GM19397 (cell line): Measurements from ENCODE around the gene ZG16.
"Not testable (repeated sequence)": the region's sequence is repeated elsewhere in the genome, so short reads cannot be mapped to it uniquely, and the experiment has no call there.

Source experiments
- ATAC-seq: cut with Tn5 transposase; IDR thresholded peaks from one replicate; pipeline ENCODE4 v1.9.1; 2021; ENCODE audit warnings: mild to moderate bottlenecking, moderate library complexity; ENCODE audit not compliant: unreplicated experiment

The ZG16 gene, protein sequence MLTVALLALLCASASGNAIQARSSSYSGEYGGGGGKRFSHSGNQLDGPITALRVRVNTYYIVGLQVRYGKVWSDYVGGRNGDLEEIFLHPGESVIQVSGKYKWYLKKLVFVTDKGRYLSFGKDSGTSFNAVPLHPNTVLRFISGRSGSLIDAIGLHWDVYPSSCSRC

DNA sequence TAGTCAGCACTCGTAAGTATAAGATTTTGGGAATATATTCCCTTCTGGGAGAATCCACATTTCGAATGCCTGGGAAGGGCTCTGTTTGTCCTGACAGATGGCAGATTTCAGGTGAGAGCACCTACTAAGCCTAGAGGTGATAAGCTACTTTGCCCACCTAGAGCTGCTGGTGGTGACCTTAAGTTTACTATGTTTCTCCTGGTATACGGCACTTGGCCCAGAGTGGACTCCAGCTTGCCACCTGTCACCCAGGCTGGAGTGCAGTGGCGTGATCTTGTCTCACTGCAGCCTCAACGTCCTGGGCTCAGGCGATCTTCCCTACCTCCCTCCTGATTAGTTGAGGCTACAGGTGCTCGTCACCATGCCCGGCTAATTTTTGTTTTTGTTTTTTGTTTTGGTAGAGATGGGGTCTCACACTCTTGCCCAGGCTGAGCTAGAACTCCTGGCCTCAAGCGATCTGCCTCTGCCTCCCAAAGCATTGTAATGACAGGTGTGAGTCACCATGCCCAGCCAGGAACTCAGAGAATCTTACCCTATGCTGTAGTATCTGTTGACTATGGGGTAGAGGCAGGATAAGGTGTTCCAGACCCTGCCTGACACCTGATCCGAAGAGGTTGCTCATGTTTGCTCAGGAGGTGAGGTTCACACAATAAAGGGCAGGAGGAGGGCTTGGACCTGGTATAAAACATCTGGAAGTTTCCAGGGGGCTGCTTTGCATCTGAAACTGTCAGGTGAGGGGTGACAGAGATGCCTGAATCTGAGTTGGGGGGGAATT lies at the start of gene ZG16:
ZG16 (plus strand) TSS at position 681 of the 775 bp plus-strand sequence. CDS start 1,011 bp downstream, outside the sequence.
- no peak for ATAC-seq

GRCh38 chr16:29729116-29729521 lies 48.9 kb upstream of the ZG16 start:
- no peak for ATAC-seq

DNA sequence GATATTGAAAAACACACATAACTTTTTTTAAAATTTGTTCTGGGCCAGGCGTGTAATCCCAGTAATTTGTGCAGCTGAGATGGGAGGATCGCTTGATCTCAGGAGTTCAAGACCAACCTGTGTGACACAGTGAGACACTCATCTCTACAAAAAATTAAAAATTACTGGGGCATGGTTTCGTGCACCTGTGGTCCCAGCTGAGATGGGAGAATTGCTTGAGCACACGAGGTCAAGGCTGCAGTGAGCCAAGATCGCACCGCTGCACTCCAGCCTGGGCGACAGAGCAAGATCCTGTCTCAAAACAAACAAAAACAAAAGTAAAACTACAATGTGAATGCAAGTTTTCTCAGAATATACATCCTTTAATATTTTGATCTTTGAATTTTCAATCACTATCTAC lies 47.4 kb upstream of the ZG16 start:
- ATAC-seq, result no peak

DNA sequence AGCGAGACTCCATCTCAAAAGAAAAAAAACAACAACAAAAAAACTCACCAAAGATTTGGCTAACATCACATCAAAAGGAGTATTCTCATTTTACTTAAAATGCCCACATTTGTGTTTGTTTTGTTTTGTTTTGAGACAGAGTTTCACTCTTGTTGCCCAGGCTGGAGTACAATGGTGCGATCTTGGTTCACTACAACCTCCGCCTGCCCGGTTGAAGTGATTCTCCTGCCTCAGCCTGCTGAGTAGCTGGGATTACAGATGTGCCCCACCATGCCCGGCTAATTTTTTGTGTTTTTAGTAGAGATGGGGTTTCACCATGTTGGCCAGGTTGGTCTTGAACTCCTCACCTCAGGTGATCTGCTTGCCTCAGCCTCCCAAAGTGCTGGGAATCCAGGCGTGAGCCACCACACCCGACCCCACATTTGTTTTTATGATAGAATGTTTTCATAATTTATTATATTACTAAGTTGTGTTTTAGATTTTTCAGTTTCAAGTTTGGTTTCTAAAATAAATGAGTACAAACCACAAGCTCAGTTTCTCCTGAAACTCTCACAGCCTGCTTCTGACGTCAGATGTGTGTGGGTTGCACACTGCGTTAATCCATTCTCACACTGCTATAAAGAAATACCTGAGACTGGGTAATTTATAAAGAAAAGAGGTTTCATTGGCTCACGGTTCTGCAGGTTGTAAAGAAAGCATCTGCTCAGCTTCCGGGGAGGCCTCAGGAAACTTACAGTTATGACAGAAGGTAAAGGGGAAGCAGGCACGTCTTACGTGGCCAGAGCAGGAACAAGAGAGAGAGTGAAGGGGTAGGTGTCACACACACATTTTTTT lies 46.1 kb upstream of the ZG16 start:
- ATAC-seq, result not testable (repeated sequence)

DNA sequence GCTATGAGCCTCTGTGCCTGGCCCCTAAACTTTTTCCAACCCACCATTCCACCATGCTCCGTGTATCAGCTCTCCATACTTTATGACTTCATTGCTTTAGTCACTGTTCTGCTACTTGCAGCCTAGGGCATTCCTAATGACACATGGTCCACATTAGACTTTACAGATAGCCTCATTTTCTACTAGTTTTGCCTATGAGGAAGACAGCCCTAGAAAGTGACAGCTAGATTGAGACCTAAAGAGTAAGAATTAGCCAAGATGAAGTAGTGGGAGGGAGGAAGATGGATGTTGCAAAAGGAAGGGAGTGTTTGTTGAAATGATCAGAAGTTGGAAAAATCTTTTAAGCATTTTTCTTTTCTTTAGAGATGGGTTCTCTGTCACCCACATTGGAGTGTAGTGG lies 43.3 kb upstream of the ZG16 start:
- no peak for ATAC-seq

DNA sequence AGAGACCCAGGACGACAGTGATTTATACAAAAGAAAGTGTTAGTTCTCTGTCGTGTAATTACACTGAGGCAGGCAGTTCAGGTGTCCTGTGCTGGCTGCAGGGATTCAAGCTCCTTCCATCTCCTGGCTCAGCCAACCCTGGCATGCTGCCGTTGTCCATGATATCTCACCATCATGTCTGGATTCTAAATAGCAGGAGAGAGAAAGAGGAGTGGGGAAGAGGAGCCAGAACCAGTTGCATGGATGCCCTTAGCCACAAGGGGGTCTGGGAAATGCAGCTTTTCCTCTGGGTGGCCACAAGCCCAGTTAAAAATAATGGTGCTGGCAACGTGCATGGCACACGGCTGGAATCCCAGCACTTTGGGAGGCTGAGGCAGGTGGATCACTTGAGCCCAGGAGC lies 41.9 kb upstream of the ZG16 start:
- ATAC-seq, result no peak

DNA sequence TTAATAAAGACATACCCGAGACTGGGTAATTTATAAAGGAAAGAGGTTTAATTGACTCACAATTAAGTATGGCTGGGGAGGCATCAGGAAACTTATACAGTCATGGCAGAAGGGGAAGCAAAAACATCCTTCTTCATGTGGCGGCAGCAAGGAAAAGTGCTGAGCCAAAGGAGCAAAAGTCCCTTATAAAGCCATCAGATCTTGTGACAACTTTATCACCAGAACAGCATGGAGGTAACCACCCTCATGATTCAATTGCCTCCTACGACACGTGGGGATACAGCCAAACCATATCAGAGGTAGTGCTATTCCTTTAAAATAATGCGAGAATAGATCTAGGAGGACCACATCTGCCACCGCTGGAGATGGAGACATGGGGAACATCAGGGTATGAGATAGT lies 41.3 kb upstream of the ZG16 start:
- ATAC-seq, result no peak

GRCh38 chr16:29737713-29738112 lies 40.3 kb upstream of the ZG16 start:
- no peak for ATAC-seq

DNA sequence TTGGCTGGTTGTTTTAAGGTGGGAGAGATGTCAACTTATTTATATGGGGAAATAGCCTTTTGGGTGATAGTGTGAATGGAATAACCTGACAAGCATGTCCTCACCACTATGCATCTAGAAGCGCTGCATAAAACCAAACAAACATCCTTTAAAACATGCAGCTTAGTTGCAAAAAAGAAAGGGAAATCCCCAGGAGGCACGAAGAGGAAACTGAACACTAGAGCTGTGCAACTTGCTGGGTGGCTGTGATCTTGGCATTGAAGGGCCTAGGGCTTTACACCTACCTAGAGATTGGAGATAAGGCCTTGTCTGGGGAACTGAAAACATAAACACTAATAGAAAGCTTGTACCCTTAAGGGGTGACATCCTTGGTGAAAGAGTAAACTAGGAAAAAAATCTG lies 39.5 kb upstream of the ZG16 start:
- ATAC-seq, result no peak

GRCh38 chr16:29739927-29740629 lies 38.0 kb upstream of the ZG16 start:
- not testable (repeated sequence) for ATAC-seq

DNA sequence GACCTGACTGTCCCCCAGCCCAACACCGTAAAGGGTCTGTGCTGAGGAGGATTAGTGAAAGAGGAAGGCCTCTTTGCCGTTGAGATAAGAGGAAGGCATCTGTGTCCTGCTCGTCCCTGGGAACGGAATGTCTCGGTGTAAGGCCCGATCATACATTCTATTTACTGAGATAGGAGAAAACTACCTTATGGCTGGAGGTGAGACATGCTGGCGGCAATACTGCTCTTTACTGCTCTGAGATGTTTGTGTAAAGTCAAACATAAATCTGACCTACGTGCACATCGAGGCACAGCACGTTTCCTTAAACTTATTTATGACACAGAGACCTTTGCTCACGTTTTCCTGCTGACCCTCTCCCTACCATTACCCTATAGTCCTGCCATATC lies 37.4 kb upstream of the ZG16 start:
- not testable (repeated sequence) for ATAC-seq

DNA sequence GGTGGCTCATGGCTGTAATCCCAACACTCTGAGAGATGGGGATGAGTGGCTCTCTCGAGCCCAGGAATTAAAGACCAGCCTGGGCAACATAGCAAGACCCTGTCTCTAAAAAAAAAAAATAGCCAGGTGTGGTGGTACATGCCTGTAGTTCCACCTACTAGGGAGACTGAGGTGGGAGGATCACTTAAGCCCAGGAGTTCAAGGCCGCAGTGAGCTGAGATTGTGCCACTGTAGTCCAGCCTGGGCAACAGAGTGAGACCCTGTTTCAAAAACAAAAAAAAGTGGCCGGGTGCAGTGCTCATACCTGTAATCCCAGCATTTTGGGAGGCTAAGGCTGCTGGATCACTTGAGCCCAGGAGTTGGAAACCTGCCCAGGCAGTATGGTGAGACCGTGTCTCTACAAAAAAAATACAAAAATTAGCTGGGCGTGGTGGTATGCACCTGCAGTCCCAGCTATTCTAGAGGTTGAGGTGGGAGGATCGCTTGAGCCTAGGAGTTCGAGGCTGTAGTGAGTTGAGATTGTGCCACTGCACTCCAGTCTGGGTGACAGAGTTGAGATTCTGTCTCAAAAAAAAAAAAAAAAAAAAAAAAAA lies 35.3 kb upstream of the ZG16 start:
- ATAC-seq, result no peak

DNA sequence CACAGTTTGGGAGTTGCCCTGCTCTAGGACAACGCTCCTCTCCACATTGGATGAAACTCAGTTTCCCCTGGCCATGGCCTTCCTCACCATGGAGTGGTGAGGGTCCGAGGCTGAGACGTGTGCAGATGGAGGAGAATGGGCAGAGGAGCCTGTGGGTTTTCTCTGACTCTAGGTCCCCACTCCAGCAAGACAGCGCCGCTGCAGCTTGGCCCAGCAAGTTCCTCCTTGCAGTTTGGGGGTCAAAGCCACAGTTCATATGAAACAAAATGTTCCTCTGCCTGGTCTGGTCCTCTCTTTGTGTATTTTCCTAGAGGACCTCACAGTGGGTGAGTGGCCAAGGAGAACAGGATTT lies 34.6 kb upstream of the ZG16 start:
- no peak for ATAC-seq

DNA sequence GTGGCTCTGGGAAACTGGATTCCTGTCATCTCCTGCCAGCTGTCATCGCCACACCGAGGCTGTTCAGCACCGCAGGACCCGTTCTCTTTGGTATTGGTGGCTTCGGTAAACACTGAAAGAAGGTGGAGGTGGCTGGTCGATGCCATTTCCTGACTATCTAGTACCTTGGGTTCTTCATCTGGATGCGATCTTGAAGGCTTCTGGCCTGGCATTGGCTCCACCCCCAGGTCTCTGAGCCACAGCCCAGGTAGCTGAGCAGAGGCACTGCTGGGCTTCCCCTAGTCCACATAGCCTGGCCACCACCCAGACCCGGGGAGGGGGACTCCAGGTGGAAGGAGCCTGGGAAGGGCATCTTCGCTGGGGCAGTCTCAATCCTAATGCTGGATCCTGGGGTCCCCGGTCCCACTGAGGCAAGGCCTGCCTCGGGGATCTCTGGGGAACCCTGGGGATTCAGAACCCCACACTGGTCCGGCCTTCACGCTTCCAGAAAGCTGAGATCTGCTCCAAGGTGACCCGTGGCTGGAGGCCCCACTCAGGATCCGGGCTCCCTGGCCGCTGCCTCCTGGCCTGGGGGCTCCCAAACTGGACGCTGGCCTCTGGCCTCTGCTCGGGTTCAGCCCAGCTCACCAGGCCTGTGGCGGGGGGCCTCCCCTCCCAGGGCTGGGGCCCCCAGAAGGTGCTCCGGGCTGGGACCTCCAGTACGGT lies 34.1 kb upstream of the ZG16 start:
- no peak for ATAC-seq

DNA sequence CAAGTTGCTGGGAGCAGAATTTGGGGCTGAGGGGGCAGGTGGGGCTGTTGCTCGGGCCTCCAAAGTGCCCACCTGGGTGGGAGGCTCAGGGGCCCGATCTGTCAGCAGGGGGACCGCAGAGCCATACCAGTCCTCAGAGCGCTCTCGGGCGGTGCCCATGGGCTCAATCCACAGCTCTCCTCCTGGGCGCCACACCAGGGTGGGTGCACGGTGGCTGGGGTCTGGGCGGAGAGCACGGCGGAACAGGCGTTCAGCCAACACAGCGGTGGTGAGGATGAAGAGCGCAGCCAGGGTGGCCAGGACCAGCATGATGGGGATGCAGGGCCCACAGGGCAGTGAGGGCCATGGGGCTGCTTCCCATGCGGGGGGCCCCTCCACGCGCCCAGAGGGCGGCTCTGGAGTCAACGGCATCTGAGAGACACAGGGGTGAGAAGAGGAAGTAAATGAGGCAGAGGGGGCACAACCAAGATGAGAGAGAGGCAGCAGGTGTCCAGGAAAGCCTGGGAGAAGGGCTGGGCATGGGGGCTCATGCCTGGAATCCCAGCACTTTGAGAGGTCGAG lies 33.4 kb upstream of the ZG16 start:
- ATAC-seq, result no peak

- ATAC-seq, result peak; percentile 35
Measured at GRCh38 chr16:29745121-29745852, 32.8 kb upstream of the ZG16 start.

DNA sequence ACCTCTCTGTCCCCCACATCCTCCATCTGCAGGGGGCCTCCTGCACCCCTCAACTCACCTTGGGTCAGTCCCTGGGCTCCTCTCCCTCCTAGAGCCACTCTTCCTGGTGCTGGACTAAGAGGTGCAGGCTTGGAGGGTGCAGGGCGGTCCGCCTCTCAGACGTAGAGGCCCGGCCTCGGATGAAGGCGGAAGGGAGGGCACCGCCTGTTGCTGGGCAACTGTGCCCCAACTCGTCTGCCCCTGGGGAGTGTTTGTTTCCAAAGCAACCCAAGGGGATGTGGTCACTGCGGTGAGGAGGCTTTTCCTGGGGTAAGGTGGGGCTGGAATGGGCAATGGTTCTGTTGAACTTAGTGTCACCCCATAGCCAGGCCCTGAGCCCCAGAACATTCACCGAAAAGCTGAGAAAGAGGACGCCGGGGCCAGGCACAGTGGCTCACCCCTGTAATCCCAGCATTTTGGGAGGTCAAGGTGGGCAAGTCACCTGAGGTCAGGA lies 32.2 kb upstream of the ZG16 start, which contains the start of gene C16orf54:
C16orf54 (minus strand) TSS at position 138 of the 493 bp plus-strand sequence. CDS start 1,039 bp downstream, outside the sequence.
- peak; percentile 87 for ATAC-seq

DNA sequence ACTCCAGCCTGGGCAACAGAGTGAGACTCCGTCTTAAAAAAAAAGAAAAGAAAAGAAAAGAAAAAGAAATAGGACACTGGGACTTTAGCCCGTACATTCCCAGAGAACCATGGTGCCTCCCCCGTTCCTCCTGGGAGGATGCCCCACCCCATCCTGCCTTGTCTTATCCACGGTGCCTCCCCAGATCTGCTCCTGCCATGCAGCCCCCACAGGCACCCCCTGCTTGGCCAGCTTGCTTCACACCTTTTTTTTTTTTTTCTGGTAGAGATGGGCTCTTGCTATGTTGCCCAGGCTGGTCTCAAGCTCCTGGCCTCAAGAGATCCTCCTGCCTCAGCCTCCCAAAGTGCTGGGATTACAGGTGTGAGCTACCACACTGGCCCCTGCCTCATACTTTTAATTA lies 31.5 kb upstream of the ZG16 start:
- not testable (repeated sequence) for ATAC-seq
